CD4-positive, CD25-positive, alpha-beta regulatory T cell (primary cell): ENCODE data around the gene NAV2. TPM values are rescaled to one million over a fixed set of nuclear protein-coding genes. Genes with fewer than 3 reads are reported as not detected.

Experiments
- ATAC-seq, 2 donors: fragments of 150-1000 bp; cut with Tn5 transposase; one replicate each; pipeline ENCODE4 v1.10.0; 2021; ENCODE audit warnings: low read depth in 2 of 2, moderate number of reproducible peaks in 2 of 2, moderate library complexity in 1 of 2
- DNase-seq, 3 donors: peaks; one replicate each; pipeline versions ENCODE4 v3.0.0 to v3.0.0-alpha.2; 2012 to 2022; ENCODE audit warnings: mixed read lengths in 1 of 3
- H3K27ac ChIP-seq: one replicate; pipeline ENCODE4 v1.7.0; 2013; ENCODE audit warnings: mild to moderate bottlenecking, low read length; ENCODE audit not compliant: insufficient read depth, poor library complexity, severe bottlenecking
- H3K27me3 ChIP-seq: one replicate; pipeline ENCODE4 v1.7.0; 2013; ENCODE audit warnings: low read length; ENCODE audit not compliant: control insufficient read depth, insufficient read depth
- H3K36me3 ChIP-seq: one replicate; pipeline ENCODE4 v1.7.0; 2013; ENCODE audit warnings: mild to moderate bottlenecking, low read length, moderate library complexity; ENCODE audit not compliant: control insufficient read depth, insufficient read depth
- H3K4me1 ChIP-seq: 2 replicates; pipeline ENCODE4 v1.7.0; 2013; ENCODE audit warnings: mild to moderate bottlenecking, low read length; ENCODE audit not compliant: insufficient read depth, control insufficient read depth, poor library complexity, severe bottlenecking
- H3K4me3 ChIP-seq: one replicate; pipeline ENCODE4 v1.7.0; 2013; ENCODE audit warnings: low read depth, mild to moderate bottlenecking, low read length, moderate library complexity
- H3K9me3 ChIP-seq, 2 experiments: 1 replicate in 1 of 2; 2 replicates in 1 of 2; pipeline ENCODE4 v1.7.0; 2013; ENCODE audit warnings: low read length in 2 of 2, mild to moderate bottlenecking in 1 of 2, moderate library complexity in 1 of 2; ENCODE audit not compliant: control insufficient read depth in 2 of 2
- H3K27ac Mint-ChIP-seq, 3 donors: one replicate each; pipeline ENCODE4 v1.8.0; 2020 to 2022; ENCODE audit warnings: mild to moderate bottlenecking in 3 of 3, mixed read lengths in 3 of 3, moderate library complexity in 2 of 3
- H3K27me3 Mint-ChIP-seq: one replicate; pipeline ENCODE4 v1.8.0; 2022; ENCODE audit warnings: mild to moderate bottlenecking, mixed read lengths
- H3K36me3 Mint-ChIP-seq: one replicate; pipeline ENCODE4 v1.8.0; 2020; ENCODE audit warnings: mixed read lengths
- H3K4me1 Mint-ChIP-seq, 4 donors: one replicate each; pipeline ENCODE4 v1.8.0; 2020 to 2022; ENCODE audit warnings: mixed read lengths in 4 of 4, mild to moderate bottlenecking in 1 of 4
- H3K4me3 Mint-ChIP-seq, 4 donors: one replicate each; pipeline ENCODE4 v1.8.0; 2020 to 2022; ENCODE audit warnings: mild to moderate bottlenecking in 4 of 4, mixed read lengths in 4 of 4, moderate library complexity in 3 of 4
- H3K9me3 Mint-ChIP-seq, 7 donors: one replicate each; pipeline ENCODE4 v1.8.0; 2020 to 2022; ENCODE audit warnings: mixed read lengths in 7 of 7, mild to moderate bottlenecking in 3 of 7, moderate library complexity in 2 of 7
- polyA plus RNA-seq, 4 donors: library from polyadenylated mRNA; unstranded; fragments of 300-500 nt; fragmentation: Illumina TruSeq; gene quantifications; one replicate each; pipeline ENCODE4 v1.2.3, GENCODE V29; 2021
- total RNA-seq: library from RNA; stranded (reverse); gene quantifications from one replicate; pipeline ENCODE4 v1.2.3, GENCODE V29; 2022

NAV2 gene
- total and polyA plus RNA-seq, 5 donors from 2014 or later: 0.14 to 0.59 (median 0.36) TPM; not detected in 2

DNA sequence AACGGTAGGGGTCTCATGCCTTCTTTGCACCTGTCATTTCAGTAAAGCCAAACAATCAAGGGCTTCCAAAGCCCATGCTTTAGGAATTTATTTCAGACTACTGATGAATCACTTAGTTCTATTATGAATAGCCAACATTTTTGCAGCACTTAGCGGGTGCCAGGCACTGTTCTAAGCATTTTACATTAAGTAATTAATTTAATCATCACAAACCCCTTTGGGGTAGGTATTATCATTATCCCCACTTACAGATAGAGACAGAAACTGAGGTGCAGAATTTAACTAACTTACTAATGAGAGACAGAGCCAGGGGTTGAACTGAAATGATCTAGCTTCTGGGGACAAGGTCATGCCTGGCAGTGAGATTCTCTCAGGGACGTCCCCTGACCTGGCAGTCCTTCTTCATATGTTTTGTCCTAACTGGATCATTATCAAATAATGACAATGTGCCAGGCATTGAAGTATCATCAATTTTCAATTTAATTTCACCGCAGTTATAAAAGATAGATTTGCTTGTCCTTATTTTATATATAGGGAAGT lies 31.7 kb upstream of the NAV2 start:
- Histone ChIP-seq H3K36me3 (no peaks in the 10 kb centered on the region), H3K27me3 (peaks cover 3% of the 10 kb centered on the region), H3K4me3 (no peak overlapping the region), H3K4me1 (no peaks in the 10 kb centered on the region), H3K9me3 (no peaks in the 10 kb centered on the region), H3K27ac (no peak overlapping the region)
- Mint-ChIP-seq H3K27me3 (peaks cover 4% of the 10 kb centered on the region), H3K36me3 (no peaks in the 10 kb centered on the region), H3K4me3 (no peak overlapping the region), H3K9me3 (no peaks in the 10 kb centered on the region), H3K27ac (no peak overlapping the region), H3K4me1 (no peaks in the 10 kb centered on the region)
- ATAC-seq (no peak), DNase-seq (no peak)

- H3K36me3 Mint-ChIP-seq: no peaks in the 10 kb centered on the region
- Histone ChIP-seq H3K9me3 (no peaks in the 10 kb centered on the region), H3K4me1 (no peaks in the 10 kb centered on the region), H3K27me3 (peaks cover 3% of the 10 kb centered on the region), H3K4me3 (no peak overlapping the region), H3K27ac (no peak overlapping the region), H3K36me3 (no peaks in the 10 kb centered on the region)
- H3K4me3 Mint-ChIP-seq: no peak overlapping the region
- DNase-seq: no peak
- peaks cover 0 to 2% (median 0%) of the 10 kb centered on the region in 7 donors for H3K9me3 Mint-ChIP-seq
- no peaks in the 10 kb centered on the region for H3K4me1 Mint-ChIP-seq
- peaks cover 4% of the 10 kb centered on the region for H3K27me3 Mint-ChIP-seq
- ATAC-seq: no peak
- H3K27ac Mint-ChIP-seq: no peak overlapping the region
Observed at GRCh38 chr11:19683141-19683805, 29.4 kb upstream of the NAV2 start.

- Histone ChIP-seq H3K27me3 (peaks cover 3% of the 10 kb centered on the region), H3K36me3 (no peaks in the 10 kb centered on the region), H3K9me3 (no peaks in the 10 kb centered on the region), H3K4me1 (no peaks in the 10 kb centered on the region), H3K4me3 (no peak overlapping the region), H3K27ac (no peak overlapping the region)
- H3K4me3 Mint-ChIP-seq: no peak overlapping the region
- no peaks in the 10 kb centered on the region for H3K4me1 Mint-ChIP-seq
- H3K27me3 Mint-ChIP-seq: peaks cover 10% of the 10 kb centered on the region
- H3K27ac Mint-ChIP-seq: no peak overlapping the region
- DNase-seq: no peak
- no peaks in the 10 kb centered on the region for H3K36me3 Mint-ChIP-seq
- no peak for ATAC-seq
- peaks cover 0 to 2% (median 0%) of the 10 kb centered on the region in 7 donors for H3K9me3 Mint-ChIP-seq
Observed at GRCh38 chr11:19683862-19684491, 28.7 kb upstream of the NAV2 start.

DNA sequence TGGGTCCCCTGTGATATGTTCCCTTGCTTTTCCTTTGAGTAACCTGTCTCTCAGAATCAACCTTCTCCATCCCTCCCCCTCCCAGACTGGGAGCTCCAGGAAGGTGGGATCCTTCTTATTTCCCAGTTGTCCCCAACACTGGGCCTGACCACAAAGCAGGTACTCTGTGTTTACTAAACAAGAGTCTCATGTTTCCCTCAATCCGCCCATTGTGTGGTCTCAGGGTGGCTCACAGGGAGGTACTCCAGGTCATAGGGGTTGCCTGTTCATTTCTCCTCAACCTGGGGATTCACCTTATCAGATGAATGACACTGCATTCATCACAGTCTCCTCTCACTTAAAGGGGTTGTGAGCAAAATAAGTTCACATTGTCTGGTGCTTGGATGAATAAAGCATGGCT lies 26.4 kb upstream of the NAV2 start:
- H3K27ac ChIP-seq: no peak overlapping the region
- Mint-ChIP-seq H3K27me3 (peaks cover 13% of the 10 kb centered on the region), H3K27ac (no peak overlapping the region), H3K4me1 (no peaks in the 10 kb centered on the region), H3K36me3 (no peaks in the 10 kb centered on the region), H3K4me3 (no peak overlapping the region), H3K9me3 (peaks cover 0 to 3% (median 0%) of the 10 kb centered on the region in 7 donors)
- no peak for ATAC-seq
- no peak for DNase-seq
- H3K27me3 ChIP-seq: peaks cover 3% of the 10 kb centered on the region
- H3K36me3 ChIP-seq: no peaks in the 10 kb centered on the region
- no peaks in the 10 kb centered on the region for H3K9me3 ChIP-seq
- no peaks in the 10 kb centered on the region for H3K4me1 ChIP-seq
- H3K4me3 ChIP-seq: no peak overlapping the region

GRCh38 chr11:19687392-19687791 lies 25.2 kb upstream of the NAV2 start:
- Mint-ChIP-seq H3K36me3 (no peaks in the 10 kb centered on the region), H3K27ac (no peak overlapping the region), H3K27me3 (peaks cover 12% of the 10 kb centered on the region), H3K4me3 (no peak overlapping the region), H3K4me1 (no peaks in the 10 kb centered on the region), H3K9me3 (peaks cover 0 to 3% (median 0%) of the 10 kb centered on the region in 7 donors)
- Histone ChIP-seq H3K27me3 (no peaks in the 10 kb centered on the region), H3K4me1 (no peaks in the 10 kb centered on the region), H3K27ac (no peak overlapping the region), H3K36me3 (no peaks in the 10 kb centered on the region), H3K9me3 (no peaks in the 10 kb centered on the region), H3K4me3 (no peak overlapping the region)
- ATAC-seq (no peak), DNase-seq (no peak)

GRCh38 chr11:19689281-19690000 lies 23.2 kb upstream of the NAV2 start:
- Mint-ChIP-seq H3K27me3 (peaks cover 19% of the 10 kb centered on the region), H3K9me3 (peaks cover 0 to 3% (median 0%) of the 10 kb centered on the region in 7 donors), H3K4me1 (no peaks in the 10 kb centered on the region), H3K27ac (no peak overlapping the region), H3K36me3 (no peaks in the 10 kb centered on the region), H3K4me3 (no peak overlapping the region)
- no peaks in the 10 kb centered on the region for H3K27me3 ChIP-seq
- ATAC-seq (no peak), DNase-seq (no peak)
- no peaks in the 10 kb centered on the region for H3K9me3 ChIP-seq
- H3K36me3 ChIP-seq: no peaks in the 10 kb centered on the region
- H3K27ac ChIP-seq: no peak overlapping the region
- no peak overlapping the region for H3K4me3 ChIP-seq
- H3K4me1 ChIP-seq: no peaks in the 10 kb centered on the region

DNA sequence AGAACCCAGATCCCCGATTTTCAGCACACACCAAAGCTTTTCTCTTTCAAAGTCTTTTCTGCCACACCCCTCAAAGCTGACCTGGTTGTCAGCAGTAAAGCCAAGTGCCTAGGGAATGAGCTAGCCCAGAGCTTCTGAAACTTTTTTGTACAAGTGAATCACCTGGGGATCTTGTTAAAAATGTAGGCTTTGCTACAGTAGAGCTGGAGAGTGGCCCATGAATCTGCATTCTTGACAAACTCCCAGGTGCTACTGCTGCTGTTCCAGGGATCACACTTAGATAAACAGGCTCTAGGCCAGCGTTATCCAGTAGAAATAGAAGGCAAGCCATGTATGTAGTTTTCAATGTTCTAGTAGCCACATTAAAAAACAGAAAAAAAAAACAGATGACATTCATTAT lies 21.8 kb upstream of the NAV2 start:
- Histone ChIP-seq H3K27ac (no peak overlapping the region), H3K4me3 (no peak overlapping the region), H3K36me3 (no peaks in the 10 kb centered on the region), H3K9me3 (no peaks in the 10 kb centered on the region), H3K27me3 (no peaks in the 10 kb centered on the region), H3K4me1 (no peaks in the 10 kb centered on the region)
- H3K27ac Mint-ChIP-seq: no peak overlapping the region
- DNase-seq (no peak), ATAC-seq (no peak)
- peaks cover 0 to 3% (median 0%) of the 10 kb centered on the region in 7 donors for H3K9me3 Mint-ChIP-seq
- no peaks in the 10 kb centered on the region for H3K36me3 Mint-ChIP-seq
- H3K27me3 Mint-ChIP-seq: peaks cover 19% of the 10 kb centered on the region
- no peak overlapping the region for H3K4me3 Mint-ChIP-seq
- H3K4me1 Mint-ChIP-seq: no peaks in the 10 kb centered on the region
